GM12892 (cell line): ENCODE measurements around the gene ANKRD44.

Experiments used
- POLR2A ChIP-seq: IDR thresholded peaks from 2 replicates; pipeline ENCODE4 v1.6.1; 2011; ENCODE audit warnings: low read depth, low read length, control low read depth
- POLR2AphosphoS5 ChIP-seq: IDR thresholded peaks from 2 replicates; pipeline ENCODE4 v1.6.1; 2011; ENCODE audit warnings: low read depth, low read length, control low read depth
- TAF1 ChIP-seq: IDR thresholded peaks from 2 replicates; pipeline ENCODE4 v1.6.1; 2011; ENCODE audit warnings: low read depth, mild to moderate bottlenecking, control low read depth, low read length, borderline replicate concordance

DNA sequence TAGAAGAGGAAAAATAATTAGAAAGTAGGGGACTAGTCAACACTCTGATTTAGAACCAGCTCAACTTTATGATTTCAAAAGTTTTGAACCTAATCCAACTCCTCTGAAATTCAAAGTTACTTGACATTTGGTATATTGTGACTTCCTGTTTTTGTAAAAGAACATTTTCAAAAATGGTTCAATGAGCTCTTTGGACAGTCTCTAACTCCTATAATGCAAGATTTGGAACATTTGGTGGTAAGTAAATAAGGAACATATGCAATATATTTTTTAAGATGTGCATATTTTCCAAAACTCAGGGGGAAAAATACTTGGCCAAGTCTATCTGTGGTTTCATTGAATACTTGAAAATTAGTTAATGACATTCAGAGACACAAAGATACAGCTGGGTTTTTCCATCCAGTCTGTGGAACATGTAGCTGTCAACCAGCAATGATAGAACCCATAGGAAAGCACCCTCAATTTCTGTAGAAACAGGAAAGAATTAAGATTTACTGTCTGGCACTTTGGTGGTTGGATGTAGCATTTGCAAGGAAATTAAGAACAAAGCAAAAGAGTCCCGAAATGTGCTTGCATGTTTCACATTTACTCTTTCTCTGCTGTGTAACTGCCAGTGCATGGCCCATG, 17.0 kb upstream of the ANKRD44 start:
- TF ChIP-seq POLR2A, result no peak
- no peak for TF ChIP-seq POLR2AphosphoS5
- TF ChIP-seq TAF1, result no peak
